Activated CD4-positive, alpha-beta T cell treated with anti-CD3 and anti-CD28 coated beads for 4 hours (primary cell): ENCODE data around the gene DUSP28.

ENCODE experiments used
- DNase-seq, 2 donors: peaks; one replicate each; pipeline ENCODE4 v3.0.0-alpha.2; 2020

The DUSP28 gene

DNA sequence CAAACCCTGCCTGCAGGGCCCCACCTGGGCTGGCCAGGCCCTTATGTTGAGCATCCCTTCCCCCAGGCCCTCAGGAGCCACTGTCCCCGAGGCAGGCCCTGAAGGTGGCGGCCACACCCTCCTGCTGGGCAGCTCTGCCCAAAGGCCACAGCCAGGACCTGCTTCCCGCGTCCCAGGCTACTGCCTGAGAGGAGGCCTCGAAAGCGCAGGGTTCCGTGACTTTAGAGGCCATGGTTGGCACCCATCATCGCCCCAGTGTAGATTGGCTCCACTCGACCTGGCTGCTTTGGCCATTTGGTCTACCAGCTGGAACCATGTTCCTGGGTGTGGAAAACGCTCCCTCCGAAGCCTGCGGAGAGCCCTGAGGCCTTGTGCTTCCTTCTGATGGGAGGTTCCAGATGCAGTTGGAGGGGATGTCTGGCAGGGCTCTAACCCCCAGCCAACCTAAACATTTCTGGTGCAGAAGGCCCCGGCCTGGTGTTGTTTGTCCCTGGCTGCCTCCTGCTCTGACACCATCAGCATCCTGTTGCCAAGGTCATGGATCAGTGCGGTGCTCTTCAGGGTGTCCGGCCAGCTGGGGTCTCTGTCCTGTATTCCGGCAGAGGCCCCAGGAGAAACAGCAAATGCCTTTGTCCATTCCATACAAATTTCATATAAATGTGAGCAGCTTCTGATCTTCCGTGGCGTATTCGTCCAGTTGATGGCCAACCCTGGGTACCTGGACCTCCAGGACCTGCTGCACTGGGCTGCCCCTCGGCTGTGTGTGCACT, 41.1 kb downstream of the DUSP28 start:
- DNase-seq: no peak

GRCh38 chr2:240601831-240602160, 41.6 kb downstream of the DUSP28 start:
- no peak for DNase-seq

- DNase-seq: no peak
These were observed 42.3 kb downstream of the DUSP28 start for GRCh38 chr2:240602266-240603050.

GRCh38 chr2:240603081-240603835, 43.1 kb downstream of the DUSP28 start:
- DNase-seq: no peak

DNA sequence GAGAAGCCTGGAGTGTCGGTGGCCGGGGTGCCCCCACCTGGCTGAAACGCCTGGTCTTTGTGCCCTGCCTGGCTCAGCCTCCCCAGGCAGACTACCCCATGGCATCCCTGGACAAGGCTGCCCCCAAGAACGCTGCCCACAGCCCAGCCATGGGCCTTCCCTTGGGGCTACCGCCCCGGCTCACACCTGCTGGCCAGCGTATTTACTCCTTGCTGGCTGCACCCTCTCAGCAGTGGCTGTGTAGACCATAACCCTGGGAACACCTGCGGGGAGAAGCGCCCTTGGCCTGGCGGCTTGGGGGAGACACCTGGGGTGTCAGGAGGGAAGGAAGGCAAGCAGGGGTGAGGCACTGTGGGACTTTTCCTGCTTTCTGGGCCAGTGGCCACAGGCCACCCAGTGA, 43.7 kb downstream of the DUSP28 start:
- no peak for DNase-seq

DNA sequence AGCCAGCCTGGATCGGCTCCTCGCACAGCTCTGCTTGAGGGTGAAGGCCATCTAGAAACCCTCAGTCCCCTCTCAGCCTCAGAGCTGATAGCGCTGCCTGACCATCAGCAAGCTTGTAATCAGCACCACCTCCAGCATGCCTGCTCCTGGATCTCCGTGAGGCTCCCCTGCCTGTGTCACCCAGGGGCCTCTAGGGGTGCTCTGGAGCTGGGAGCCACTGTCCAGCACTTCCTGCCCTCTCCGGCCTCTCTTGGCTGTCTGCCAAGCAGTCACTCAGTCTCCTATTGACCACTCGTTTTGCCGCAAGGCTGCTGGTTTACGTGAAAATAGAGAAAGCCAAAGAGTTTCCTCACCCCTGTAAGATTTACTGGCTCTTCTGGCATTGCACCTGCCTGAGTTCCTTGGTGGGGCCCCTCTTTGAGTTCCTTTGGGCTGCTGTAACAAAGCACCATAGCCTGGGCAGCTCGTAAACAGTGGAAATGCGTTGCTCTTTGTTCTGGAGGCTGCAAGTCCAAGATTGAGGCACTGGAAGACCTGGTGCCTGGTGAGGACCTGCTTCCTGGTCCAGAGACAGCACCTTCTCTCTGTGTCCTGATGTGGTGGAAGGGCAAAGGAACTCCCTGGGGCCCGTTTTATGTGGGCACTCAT, 44.3 kb downstream of the DUSP28 start:
- DNase-seq: no peak

GRCh38 chr2:240604939-240605716, 45.0 kb downstream of the DUSP28 start:
- no peak for DNase-seq

- no peak for DNase-seq
These were observed 45.9 kb downstream of the DUSP28 start for GRCh38 chr2:240605867-240606743.

DNA sequence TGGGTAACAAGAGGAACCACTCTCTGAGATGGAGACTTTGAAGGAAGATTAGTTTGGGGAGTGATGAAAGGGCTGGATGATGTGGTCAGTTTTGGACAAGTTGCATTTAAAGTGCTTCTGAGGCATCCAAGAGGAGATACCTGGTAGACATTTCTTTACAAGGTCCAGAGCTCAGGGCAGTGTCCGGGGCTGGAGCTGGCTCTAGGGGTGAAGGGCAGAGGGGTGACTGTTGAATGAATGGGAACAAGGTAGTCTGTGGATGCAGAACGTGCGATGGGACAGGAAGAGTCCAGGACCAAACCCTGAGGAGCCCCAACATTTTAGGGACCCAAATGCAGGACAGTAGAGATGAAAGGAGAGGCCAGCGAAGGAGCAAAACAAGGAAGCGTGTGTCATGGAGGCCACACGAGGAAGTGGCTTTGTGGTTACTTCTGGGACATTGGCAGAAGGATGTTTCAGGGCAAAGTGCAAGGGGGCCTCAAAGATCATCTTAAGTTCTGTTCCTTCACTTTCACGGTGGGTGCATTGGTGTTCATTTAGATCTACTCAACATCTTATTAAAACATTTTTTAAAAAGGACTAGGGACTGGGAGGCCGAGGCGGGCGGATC, 51.5 kb downstream of the DUSP28 start:
- DNase-seq: no peak
